Activated naive CD8-positive, alpha-beta T cell treated with anti-CD3 and anti-CD28 coated beads, Interleukin-2, amount 50 U/mL, for 16 hours (primary cell): ENCODE measurements around the gene SSU72.

Experiments
- DNase-seq: peaks from one replicate; pipeline ENCODE4 v3.0.0-alpha.2; 2020; ENCODE audit warnings: low read depth, low spot score

The SSU72 gene

GRCh38 chr1:1574721-1575537, at the start of gene SSU72:
Gene SSU72 (minus strand): TSS chr1:1574863. CDS start chr1:1574557, 306 bp downstream.
- DNase-seq: peak; percentile 81

GRCh38 chr1:1623631-1624442, 49.2 kb upstream of the SSU72 start:
- DNase-seq: no peak

- no peak for DNase-seq
Observed at GRCh38 chr1:1623181-1623630, 48.5 kb upstream of the SSU72 start.

GRCh38 chr1:1622788-1623094, 48.1 kb upstream of the SSU72 start:
- DNase-seq: no peak

DNA sequence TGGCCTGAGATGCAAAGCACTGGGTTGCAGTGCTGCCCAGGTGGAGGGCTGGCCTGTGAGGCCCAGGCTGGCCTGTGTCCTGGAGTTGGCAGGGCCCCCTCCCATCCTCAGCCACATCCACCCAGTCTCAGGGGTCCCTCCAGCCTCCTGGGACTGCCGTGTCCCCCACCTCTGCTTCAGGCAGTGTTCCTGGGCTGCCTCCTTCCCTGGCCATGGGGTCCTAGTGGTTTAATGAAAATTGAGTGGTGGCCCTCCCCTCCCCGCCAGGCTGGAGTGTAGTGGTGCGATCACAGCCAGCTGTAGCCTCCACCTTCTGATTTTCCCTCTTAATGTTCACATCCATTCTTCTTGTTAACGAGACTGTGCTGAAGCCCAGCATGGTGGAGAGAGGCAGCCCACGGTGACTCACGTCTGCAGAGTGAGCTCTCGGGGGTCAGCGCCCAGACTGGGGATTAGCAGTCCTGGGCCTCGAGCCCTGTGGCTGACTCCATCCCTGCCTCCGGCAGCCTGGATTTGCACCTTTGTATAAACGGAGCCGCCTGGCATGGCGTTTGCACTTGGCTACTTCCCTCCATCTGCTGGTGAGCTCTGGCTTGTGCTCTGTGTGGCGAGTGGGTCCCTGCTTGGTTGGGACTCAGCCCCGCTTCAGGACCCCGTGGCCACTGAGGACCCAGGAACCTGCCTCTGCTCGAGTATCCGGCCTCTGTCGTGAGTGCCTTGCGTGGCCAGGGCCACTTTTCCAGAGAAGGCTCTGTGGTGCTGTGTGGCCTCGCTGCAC, 47.5 kb upstream of the SSU72 start:
- no peak for DNase-seq

DNA sequence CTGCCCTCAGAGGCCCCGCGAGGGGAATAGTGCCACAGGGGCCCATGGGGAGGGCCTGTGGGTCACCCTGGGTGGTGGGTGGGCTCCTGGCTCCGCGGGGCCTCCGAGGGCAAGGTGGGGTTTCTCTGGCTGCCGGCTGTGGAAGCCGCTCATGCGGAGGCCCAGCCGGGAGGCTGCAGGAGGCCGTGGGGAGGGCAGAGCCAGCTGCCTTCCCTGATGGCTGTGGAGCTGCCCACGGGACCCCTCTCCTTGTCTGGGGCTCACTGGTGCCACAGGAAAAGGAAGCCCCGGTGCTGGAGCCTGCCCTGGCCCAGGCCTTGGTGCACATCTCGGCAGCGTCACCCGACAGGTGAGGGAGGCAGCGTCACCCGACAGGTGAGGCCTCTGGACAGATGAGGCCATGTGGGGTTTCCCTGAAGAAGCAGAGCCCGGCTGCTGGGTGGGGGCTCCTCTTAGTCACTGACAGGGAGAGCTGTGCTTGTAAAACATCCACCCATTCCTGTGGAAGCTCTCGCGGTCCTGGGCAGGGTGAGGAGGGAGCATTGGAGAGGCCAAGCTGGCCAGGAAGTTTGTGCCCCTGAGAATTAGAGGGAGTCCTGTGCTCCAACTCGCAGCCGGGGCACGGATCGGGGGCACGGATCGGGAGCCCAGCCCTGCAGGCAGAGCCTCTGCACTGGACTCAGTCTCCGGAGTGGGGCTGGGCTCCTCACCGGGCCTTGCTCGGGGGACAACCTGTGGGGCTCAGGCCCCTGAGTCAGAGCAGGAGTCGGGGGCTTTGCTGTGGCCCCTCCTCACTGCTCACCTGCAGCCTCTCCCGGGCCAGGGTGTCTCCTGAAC, 46.7 kb upstream of the SSU72 start:
- no peak for DNase-seq

- DNase-seq: no peak
Observed at GRCh38 chr1:1620433-1621139, 45.9 kb upstream of the SSU72 start.

- no peak for DNase-seq
Observed at GRCh38 chr1:1619917-1620361, 45.3 kb upstream of the SSU72 start.

GRCh38 chr1:1618396-1619068, 43.9 kb upstream of the SSU72 start:
- no peak for DNase-seq

DNA sequence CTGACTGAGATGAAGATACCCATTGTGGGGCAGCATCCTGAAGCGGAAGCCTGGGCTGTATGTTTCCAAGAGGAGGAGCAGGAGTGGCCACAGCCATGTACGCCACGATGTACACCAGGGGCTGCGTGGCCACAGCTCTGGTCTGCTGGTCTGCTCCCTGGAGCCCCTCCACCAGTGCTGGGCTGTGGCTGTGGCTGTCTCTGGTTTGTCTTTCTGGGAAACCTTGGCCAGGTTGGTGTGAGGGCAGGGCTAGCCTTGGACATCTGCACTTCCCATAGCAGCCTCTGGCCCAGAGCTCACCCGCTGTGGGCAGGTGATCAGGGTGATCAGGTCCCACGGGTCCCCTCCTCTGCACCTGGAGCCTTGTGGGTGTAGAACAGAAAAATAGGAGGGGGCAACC, 43.3 kb upstream of the SSU72 start:
- DNase-seq: no peak

DNA sequence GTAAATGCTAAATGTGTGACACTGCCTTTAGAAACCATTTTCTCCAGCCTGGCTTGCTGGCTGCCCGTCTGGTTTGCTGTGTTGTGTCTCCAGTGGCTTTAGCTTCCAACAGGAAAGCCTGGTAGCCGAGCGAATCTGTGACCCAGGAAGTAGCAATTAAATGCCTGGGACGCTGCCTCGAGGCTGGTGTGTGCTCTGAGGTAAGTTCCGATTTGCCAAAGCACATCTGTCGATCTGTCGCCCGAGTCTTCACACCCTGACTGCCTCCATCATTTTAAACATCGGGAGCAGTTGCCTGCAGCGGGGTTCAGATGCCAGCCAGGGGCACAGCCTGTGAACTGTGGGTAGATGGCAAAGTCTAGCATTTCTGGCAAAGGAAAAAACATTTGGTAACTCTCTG, 42.9 kb upstream of the SSU72 start:
- no peak for DNase-seq

- no peak for DNase-seq
Observed at GRCh38 chr1:1616838-1617237, 42.2 kb upstream of the SSU72 start.

GRCh38 chr1:1616045-1616790, 41.6 kb upstream of the SSU72 start:
- no peak for DNase-seq

GRCh38 chr1:1615256-1616044, 40.8 kb upstream of the SSU72 start, which contains the start of gene MIB2:
Gene MIB2 (plus strand): TSS chr1:1615500. CDS start chr1:1623453, 7,953 bp downstream.
- peak; percentile 90 for DNase-seq

DNA sequence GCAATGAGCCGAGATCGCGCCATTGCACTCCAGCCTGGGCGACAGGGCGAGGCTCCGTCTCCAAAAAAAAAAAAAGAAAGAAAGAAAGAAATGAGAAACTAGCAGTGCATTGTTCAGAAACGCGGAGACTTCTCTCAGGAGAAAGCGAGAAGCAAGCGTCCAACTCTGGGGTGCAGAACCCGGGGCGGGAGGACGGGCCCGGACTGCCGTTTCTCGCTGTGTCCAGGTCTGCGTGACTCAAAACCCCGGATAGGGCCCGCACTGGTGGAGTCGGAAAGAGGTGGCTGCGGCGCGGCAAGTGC, 40.2 kb upstream of the SSU72 start:
- DNase-seq: no peak

DNA sequence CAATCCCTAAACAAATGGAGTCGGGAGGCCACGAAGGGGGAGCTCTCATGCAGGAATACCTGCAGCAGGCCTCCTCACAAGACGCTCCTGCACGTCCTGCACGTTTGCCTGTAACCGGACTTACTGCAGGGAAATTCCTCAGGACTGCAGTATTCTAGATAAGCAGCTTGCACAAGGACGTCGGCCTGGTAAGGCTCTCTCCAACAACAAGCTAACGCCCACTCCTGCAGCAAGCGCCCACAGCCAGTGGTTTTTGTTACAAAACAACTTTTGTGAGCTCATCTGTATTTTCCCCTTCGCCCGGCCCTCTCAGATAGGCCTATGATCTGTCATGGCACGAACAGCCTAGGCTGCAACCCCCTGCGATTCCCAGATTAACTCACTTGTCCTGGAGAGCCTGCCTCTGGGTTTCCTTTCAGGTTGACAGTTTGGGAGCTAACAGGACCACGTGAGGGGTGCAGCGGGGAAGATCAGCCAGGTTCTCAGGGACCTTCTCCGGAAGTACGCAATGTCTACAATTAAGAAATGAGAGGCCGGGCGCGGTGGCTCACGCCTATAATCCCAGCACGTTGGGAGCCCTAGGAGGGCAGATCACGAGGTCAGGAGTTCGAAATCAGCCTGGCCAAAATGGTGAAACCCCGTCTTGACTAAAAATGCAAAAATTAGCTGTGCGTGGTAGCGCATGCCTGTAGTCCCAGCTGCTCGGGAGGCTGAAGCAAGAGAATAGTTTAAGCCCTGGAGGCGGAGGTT, 39.7 kb upstream of the SSU72 start:
- DNase-seq: peak; percentile 42

GRCh38 chr1:1613509-1614082, 38.9 kb upstream of the SSU72 start:
- no peak for DNase-seq

DNA sequence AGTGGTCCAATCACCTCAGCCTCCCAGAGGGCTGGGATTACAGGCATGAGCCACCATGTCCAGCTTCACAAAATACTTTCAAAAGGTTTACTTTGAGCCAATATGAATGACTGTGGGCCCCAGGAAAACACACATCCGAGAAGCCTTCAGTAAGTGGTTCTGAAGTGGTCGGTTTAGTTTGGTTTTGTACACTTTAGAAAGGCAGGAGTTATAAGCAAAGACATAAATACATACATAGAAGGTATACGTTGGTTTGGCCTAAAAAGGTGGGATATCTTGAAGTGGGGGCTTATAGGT, 37.4 kb upstream of the SSU72 start:
- no peak for DNase-seq
